WTC11 (cell line): ENCODE measurements around the gene UIMC1. TPM values are rescaled to one million over a fixed set of nuclear protein-coding genes. Genes with fewer than 3 reads are reported as not detected.
A peak's percentile ranks its signal among the peaks of the same experiment; 100 is the strongest.

Experiments used
- ATAC-seq: fragments of 200-7000 bp; cut with Tn5 transposase; 2 replicates; pipeline ENCODE4 v1.10.0; 2021; ENCODE audit warnings: mild to moderate bottlenecking, moderate library complexity
- CTCF ChIA-PET: fragments of 300-600 bp; sonication (Branson Sonifier 250); formaldehyde crosslinking; loops from one replicate; lab custom pipeline; 2021; ENCODE audit warnings: antibody characterized with exemption; lab: Charles Lee
- POLR2A ChIA-PET: fragments of 350-600 bp; sonication (Branson Sonifier 250); formaldehyde crosslinking; loops from one replicate; lab custom pipeline; 2021; ENCODE audit warnings: antibody characterized with exemption; lab: Charles Lee
- DNase-seq: peaks from one replicate; pipeline ENCODE4 v3.0.0; 2021; ENCODE audit warnings: low spot score
- H3K27ac Mint-ChIP-seq: 2 replicates; pipeline ENCODE4 v1.8.0; 2021; ENCODE audit warnings: mixed read lengths
- H3K27me3 Mint-ChIP-seq: 2 replicates; pipeline ENCODE4 v1.8.0; 2021; ENCODE audit warnings: low read depth, mild to moderate bottlenecking, moderate library complexity, mixed read lengths
- H3K36me3 Mint-ChIP-seq: 2 replicates; pipeline ENCODE4 v1.8.0; 2021; ENCODE audit warnings: mixed read lengths
- H3K4me1 Mint-ChIP-seq: 2 replicates; pipeline ENCODE4 v1.8.0; 2022; ENCODE audit warnings: mixed read lengths
- H3K4me3 Mint-ChIP-seq: 2 replicates; pipeline ENCODE4 v1.8.0; 2021; ENCODE audit warnings: mild to moderate bottlenecking, moderate library complexity, mixed read lengths
- H3K9me3 Mint-ChIP-seq: 2 replicates; pipeline ENCODE4 v1.8.0; 2021; ENCODE audit warnings: mixed read lengths
- AFF4 ChIP-seq: sonication (generic); formaldehyde crosslinking; IDR thresholded peaks from 2 replicates; pipeline ENCODE4 v1.8.1; 2023; ENCODE audit warnings: mild to moderate bottlenecking, missing genetic modification reagents, borderline replicate concordance
- CBFB ChIP-seq: sonication (generic); formaldehyde crosslinking; IDR thresholded peaks from 2 replicates; pipeline ENCODE4 v1.8.1; 2022; ENCODE audit warnings: mild to moderate bottlenecking, low read depth, missing genetic modification reagents
- ELF4 ChIP-seq: sonication (generic); formaldehyde crosslinking; IDR thresholded peaks from 2 replicates; pipeline ENCODE4 v1.8.1; 2022; ENCODE audit warnings: low read depth, mild to moderate bottlenecking, moderate library complexity, missing genetic modification reagents
- ERG ChIP-seq: fragments of 250-450 bp; sonication (Bioruptor Pico); IDR thresholded peaks from 2 replicates; pipeline ENCODE4 v1.8.0; 2021; ENCODE audit warnings: mild to moderate bottlenecking
- ETV6 ChIP-seq: sonication (generic); formaldehyde crosslinking; IDR thresholded peaks from 2 replicates; pipeline ENCODE4 v1.8.1; 2022; ENCODE audit warnings: mild to moderate bottlenecking, missing genetic modification reagents
- GRHL2 ChIP-seq: fragments of 250-450 bp; sonication (Bioruptor Pico); IDR thresholded peaks from 2 replicates; pipeline ENCODE4 v1.8.0; 2022; ENCODE audit warnings: mild to moderate bottlenecking, moderate library complexity; ENCODE audit not compliant: insufficient replicate concordance, severe bottlenecking
- JUN ChIP-seq: sonication (generic); formaldehyde crosslinking; IDR thresholded peaks from 2 replicates; pipeline ENCODE4 v1.8.0; 2023; ENCODE audit warnings: mild to moderate bottlenecking, missing genetic modification reagents
- KAT7 ChIP-seq: sonication (generic); formaldehyde crosslinking; IDR thresholded peaks from 2 replicates; pipeline ENCODE4 v1.8.1; 2023; ENCODE audit warnings: missing genetic modification reagents, mild to moderate bottlenecking, borderline replicate concordance
- NR1H2 ChIP-seq: sonication (generic); formaldehyde crosslinking; IDR thresholded peaks from 2 replicates; pipeline ENCODE4 v1.9.0; 2021; ENCODE audit warnings: mild to moderate bottlenecking, moderate library complexity, missing genetic modification reagents
- NR2C2 ChIP-seq: sonication (generic); formaldehyde crosslinking; IDR thresholded peaks from 2 replicates; pipeline ENCODE4 v1.8.0; 2022; ENCODE audit warnings: mild to moderate bottlenecking, missing genetic modification reagents
- NR3C1 ChIP-seq: sonication (generic); formaldehyde crosslinking; conservative IDR thresholded peaks from 2 replicates; pipeline ENCODE4 v1.8.1; 2023; ENCODE audit warnings: low read depth, mild to moderate bottlenecking, missing genetic modification reagents
- RORB ChIP-seq: fragments of 250-450 bp; sonication (Bioruptor Pico); IDR thresholded peaks from 2 replicates; pipeline ENCODE4 v1.9.0; 2021; ENCODE audit warnings: mild to moderate bottlenecking
- SMAD4 ChIP-seq: sonication (generic); formaldehyde crosslinking; IDR thresholded peaks from 2 replicates; pipeline ENCODE4 v1.8.0; 2022; ENCODE audit warnings: mild to moderate bottlenecking, missing genetic modification reagents
- STAT6 ChIP-seq: sonication (generic); formaldehyde crosslinking; conservative IDR thresholded peaks from 2 replicates; pipeline ENCODE4 v1.8.1; 2023; ENCODE audit warnings: mild to moderate bottlenecking, low read depth, missing genetic modification reagents, moderate library complexity
- ZNF317 ChIP-seq: sonication (generic); formaldehyde crosslinking; IDR thresholded peaks from 2 replicates; pipeline ENCODE4 v1.8.1; 2023; ENCODE audit warnings: low read depth, mild to moderate bottlenecking, moderate library complexity, missing genetic modification reagents, borderline replicate concordance
- ZNF423 ChIP-seq: fragments of 250-450 bp; sonication (Bioruptor Pico); IDR thresholded peaks from 2 replicates; pipeline ENCODE4 v2.1.2; 2022; ENCODE audit warnings: mild to moderate bottlenecking, moderate library complexity
- ZSCAN18 ChIP-seq: fragments of 250-450 bp; sonication (Bioruptor Pico); IDR thresholded peaks from 2 replicates; pipeline ENCODE4 v2.1.2; 2022; ENCODE audit warnings: mild to moderate bottlenecking, moderate library complexity
- total RNA-seq: library from RNA; stranded (reverse); gene quantifications from 3 replicates; pipeline ENCODE4 v1.2.3, GENCODE V29; 2021

UIMC1 gene
- total RNA-seq, 1 experiment from 2014 or later = 48.0 TPM

- TF ChIP-seq ERG (CRISPR knock-in tag) = no peak
- no peak for TF ChIP-seq GRHL2 (CRISPR knock-in tag)
- TF ChIP-seq NR3C1 (CRISPR knock-in tag) = no peak
- TF ChIP-seq AFF4 (CRISPR knock-in tag) = no peak
Measured at GRCh38 chr5:176880366-176881020, 126.1 kb downstream of the UIMC1 start (continued).

GRCh38 chr5:176879663-176880361, 126.8 kb downstream of the UIMC1 start:
- no peak overlapping the region for H3K27ac Mint-ChIP-seq
- POLR2A ChIA-PET = no interaction called here
- ATAC-seq (no peak), DNase-seq (no peak)
- H3K27me3 Mint-ChIP-seq = no peaks in the 10 kb centered on the region
- CTCF ChIA-PET = interaction anchor here (1.1 to 2.3 kb wide), 5 partner anchors 9 to 219 kb away, joined by 3 to 8 read pairs (median 6); no protein-coding TSS in a partner anchor
- no peaks in the 10 kb centered on the region for H3K4me1 Mint-ChIP-seq
- no peaks in the 10 kb centered on the region for H3K9me3 Mint-ChIP-seq
- no peak overlapping the region for H3K4me3 Mint-ChIP-seq
- no peaks in the 10 kb centered on the region for H3K36me3 Mint-ChIP-seq
- no peak for TF ChIP-seq NR2C2 (CRISPR knock-in tag)
- TF ChIP-seq KAT7 (CRISPR knock-in tag) = no peak
- TF ChIP-seq RORB = no peak
- no peak for TF ChIP-seq ZNF423 (CRISPR knock-in tag)

- no peak for ATAC-seq
- no peaks in the 10 kb centered on the region for H3K27me3 Mint-ChIP-seq
- no peaks in the 10 kb centered on the region for H3K9me3 Mint-ChIP-seq
- no peak overlapping the region for H3K4me3 Mint-ChIP-seq
- DNase-seq = no peak
- no peaks in the 10 kb centered on the region for H3K4me1 Mint-ChIP-seq
- TF ChIP-seq ETV6 (CRISPR knock-in tag) (no peak), JUN (CRISPR knock-in tag) (no peak), SMAD4 (no peak), CBFB (CRISPR knock-in tag) (no peak), STAT6 (no peak), NR1H2 (no peak), ZNF317 (CRISPR knock-in tag) (no peak), ELF4 (CRISPR knock-in tag) (no peak), ZSCAN18 (CRISPR knock-in tag) (no peak)
- peak overlapping the region; percentile 11; the same call in 1 of the 2 replicates for H3K27ac Mint-ChIP-seq
- H3K36me3 Mint-ChIP-seq = no peaks in the 10 kb centered on the region
- ChIA-PET CTCF (interaction anchor here (1.1 to 3.0 kb wide), 7 partner anchors 9 to 221 kb away, joined by 3 to 16 read pairs (median 7); no protein-coding TSS in a partner anchor), POLR2A (no interaction called here)
Measured at GRCh38 chr5:176878906-176879662, 127.5 kb downstream of the UIMC1 start.
